ENCODE measurements around the gene RNF141.

The RNF141 gene

GRCh38 chr11:10497371-10498021 is 43.5 kb downstream of the RNF141 start:
- DNase-seq = no peak

DNA sequence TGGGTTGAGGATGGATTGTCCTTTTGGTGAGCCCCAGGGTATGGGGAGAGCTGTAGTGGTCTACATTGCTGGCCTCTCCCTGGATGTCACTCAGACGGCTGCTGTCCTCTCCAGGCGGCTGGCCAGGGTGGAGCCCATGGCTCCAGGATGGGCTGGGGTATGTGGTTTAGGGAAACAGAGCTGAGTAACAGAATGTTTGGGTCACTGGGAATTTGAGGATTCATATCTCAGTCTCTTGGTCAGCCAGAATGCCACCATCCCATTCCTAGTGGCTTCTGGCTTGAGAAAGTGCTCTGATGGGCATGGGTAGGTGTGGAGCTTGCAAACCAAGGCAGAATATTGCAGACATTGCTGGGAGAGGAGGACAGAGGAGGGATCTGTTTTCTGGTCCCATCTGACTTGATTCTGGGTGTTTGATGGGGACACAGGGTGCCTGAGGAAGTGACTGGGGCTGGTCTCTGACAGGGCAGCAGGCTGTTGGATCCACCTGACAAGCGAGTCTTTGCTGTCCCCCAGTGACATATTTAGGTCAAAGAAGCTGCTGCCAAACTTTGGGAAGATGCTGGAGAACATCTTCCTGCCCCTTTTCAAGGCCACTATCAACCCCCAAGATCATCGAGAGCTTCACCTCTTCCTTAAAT is 44.6 kb downstream of the RNF141 start:
- DNase-seq = no peak

DNA sequence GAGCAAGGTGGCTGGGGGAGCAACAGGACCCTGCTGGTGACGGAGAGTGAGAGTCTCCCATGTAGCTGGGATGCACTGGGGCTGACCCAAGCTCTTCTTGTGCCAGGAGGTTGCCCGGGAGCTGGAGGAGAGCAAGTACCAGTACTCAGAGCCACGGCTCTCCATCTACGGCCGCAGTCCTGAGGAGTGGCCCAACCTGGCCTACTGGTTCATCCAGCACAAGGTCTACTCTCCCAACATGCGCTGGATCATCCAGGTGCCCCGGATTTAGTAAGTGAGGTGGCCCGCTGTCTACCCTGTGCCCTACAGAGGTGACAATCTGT is 45.6 kb downstream of the RNF141 start:
- DNase-seq = no peak

- DNase-seq = no peak
Measured at GRCh38 chr11:10494636-10495463, 46.1 kb downstream of the RNF141 start.

GRCh38 chr11:10493041-10493663 is 47.8 kb downstream of the RNF141 start:
- no peak for DNase-seq

DNA sequence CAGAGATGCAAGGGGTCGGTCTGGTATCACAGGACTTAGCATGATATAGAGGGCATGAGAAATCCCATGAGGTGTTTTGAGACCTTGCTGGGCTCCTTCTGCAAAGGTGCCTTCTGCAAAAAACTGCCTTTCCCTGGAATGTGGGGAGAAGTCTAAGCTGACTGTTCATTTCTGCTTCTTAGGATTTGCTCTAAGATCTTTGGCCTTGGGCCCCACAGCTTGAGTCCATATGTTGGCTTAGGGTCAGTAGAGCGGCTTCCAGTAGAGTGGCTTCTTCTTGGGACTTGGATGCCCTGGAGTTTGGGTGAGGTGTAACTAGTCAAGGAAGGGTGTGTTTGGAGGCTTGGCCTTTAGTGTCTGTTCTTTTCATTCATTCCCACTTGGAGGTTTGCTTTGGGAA is 48.9 kb downstream of the RNF141 start:
- DNase-seq = no peak

DNA sequence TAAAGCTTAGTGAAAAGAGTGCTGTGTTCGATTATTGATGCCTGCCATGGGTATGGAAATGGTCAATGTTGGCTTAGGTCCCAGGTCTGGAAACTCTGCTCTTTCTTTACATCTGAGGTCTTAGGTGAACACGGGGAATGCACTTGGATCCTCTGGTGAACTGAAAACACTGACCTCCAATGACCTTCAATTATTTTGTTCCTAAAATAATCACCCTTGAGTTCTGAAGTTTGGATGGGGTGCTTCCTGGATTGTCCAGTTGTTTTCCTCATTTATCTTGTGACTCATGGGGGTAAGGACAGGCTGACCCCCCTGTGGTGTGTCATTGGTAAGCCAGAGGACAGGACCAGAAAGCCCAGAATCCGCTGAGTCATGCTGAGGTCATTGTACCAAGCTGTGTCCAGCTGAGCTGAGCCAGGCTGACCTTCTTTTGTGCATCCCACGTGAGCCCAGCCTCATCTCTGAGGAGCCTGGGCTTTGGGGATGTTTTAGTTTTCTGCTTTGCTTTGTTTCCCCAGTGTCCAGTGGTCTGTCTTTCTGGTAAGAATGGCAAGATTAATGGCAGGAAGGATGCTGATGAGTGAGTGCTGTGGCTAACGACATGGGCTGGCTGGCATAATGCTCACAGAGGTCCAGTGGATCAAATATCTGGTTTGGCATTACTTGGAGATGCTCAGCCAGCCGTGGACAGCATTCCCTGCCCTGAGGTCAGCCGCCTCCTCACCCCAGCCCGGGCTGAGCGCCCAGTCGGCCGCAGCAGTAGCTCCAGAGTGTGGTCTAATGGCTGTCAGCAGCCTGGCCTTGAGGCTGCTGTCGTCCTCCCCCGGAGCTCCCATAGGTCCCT is 50.4 kb downstream of the RNF141 start:
- DNase-seq = peak; percentile 74

DNA sequence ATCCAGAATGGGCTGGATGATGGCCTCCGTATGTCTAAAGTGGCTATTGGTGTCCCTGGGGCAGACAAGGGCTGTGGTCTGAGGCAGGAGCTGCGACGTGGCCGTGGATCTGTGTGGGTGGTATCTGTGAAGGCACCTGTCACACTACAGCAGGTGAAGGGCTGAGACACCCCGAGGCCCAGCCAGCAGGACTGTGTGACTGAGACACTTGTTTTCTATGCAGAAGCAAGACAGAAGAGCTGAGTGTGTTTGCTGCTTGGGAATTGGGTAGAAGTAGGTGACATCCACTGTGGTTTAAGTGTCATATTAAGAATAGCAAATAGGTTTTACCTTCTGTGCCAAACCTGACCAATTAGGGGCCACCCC is 51.0 kb downstream of the RNF141 start:
- DNase-seq = no peak

DNA sequence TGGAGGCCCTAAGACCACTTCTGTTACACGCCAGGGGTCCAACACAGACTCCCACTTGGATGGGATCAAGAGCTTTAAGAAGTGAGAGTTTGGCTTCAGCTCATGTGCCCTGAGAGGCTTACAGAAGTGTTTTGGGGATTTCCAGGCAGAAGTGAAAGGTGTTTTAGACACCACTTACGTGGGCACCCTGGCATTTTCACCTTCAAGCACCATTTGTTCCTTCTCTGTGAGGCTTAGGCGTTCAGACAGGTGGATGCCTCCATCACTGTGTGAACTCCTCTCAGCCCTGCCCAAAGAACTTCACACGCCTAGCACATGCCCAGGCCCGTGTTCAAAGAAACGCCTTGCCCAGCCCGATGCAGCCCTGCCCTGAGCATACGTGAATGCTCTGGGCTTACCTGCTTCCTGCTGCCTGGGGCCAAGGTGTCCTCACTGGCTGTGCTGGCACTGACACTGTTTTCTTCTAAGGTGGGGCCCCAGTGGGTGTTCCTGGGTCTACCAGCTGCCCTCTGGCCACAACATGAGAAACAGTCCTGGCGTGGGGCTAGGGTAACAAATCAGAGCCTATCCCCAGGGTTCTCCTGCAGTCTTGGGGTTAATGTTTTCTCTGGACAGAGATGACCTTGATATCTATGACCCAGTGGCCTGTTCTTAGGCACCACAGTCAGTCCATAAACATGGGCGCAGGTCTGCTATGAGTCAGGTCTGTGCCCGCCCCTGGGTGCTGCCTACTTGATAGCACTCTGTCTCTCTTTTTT is 51.9 kb downstream of the RNF141 start:
- DNase-seq = no peak

DNA sequence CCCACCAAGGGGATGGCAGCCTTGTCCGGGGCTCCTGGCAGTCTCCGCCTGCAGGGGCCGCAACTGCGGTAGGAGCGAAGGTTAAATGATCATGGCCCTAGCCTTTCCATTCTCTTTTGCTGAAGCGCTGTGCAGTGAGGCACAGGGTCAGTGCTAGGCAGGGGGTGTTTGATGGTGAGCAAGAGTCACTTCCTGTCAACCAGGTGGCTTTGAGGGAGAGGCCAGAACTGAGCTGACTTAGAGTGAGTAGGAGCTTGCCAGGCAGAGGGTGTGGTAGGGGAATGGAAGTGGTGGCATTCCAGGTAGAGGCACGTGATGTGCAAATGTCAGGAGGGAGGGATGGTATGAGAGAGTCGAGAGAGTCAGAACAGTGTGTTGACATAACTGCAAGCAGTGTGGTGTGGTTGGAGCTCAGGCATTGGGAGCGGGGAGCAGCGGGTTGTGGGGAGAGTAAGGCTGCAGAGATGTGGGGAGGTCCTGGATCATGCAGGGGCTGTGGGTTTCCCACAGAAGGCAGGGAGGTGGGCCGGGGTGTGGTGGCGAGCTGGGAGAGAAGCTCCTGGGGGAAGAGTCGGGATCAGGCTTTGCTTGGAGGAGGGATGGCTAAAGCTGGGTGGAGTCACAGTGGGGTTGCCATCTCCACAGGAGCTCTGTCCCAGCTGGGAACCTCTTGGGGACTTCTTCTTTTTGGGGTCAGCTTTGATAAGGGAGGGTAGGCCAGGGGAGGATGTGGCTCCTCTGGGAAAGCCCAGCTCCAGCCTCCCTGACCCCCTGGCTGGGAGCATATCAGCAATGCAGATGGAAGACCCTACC is 52.7 kb downstream of the RNF141 start:
- DNase-seq = no peak

GRCh38 chr11:10487002-10487647 is 53.9 kb downstream of the RNF141 start:
- DNase-seq = no peak

DNA sequence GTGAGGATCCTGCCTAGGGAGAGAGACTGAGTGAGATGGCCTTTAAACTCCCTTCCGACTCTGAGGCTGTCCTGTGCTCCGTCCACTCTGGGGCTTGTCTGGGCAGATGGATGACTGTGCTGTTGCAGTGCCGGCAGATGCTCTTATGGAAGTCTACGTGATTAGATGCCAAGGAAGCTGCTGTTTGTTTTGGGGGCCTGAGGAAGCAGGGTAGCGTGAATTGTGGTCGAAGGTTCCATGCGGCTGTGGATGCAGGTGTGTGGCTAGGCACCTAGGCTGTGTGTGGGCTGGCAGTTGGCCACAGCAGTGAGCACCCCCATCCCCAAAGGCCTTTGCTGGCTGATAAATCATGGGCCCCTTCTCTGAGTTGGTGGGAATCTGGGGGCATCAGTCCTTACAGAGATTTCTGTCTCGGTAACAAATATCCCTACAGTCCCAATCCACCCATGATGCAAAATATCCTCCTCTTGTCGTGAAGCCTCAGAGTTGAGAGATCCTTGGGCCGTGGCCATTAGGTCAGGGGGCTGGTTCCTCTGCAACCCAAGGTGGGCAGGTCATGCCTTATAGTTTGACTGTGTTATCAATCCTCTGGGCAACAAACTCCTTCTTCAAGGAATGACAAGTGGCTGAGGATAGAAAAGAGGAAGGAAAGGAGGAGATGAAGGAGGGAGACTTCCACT is 54.7 kb downstream of the RNF141 start:
- DNase-seq = no peak

GRCh38 chr11:10485646-10486045 is 55.3 kb downstream of the RNF141 start:
- DNase-seq = no peak

DNA sequence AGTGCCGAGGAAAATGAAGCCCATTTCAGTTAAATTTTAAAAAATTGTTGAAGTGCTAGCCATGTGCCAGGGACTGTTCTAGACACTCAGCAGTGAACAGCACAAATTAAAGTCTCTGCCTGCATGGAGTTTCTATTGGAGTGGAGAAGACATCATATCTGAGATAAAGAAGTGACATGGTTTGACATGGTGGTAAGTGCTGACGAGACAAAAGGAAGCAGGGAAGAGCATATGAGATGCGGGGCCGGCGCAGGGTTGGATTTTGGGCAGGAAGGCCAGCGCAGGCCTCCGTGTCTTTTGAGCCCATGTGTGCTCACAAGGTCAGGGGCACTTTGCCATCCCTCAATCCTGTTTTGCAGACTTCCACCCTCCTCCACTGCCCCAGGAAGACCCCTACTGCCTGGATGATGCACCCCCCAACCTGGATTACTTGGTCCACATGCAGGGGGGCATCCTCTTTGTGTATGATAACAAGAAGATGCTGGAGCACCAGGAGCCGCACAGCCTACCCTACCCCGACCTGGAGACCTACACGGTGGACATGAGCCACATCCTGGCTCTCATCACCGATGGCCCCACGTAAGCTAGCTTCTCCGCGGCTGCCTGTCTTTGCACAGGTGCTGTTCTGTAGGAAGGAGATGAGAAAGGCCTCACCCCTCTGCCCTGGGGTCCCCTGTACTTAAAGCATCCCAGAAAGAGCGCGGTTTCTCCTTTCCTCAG is 56.4 kb downstream of the RNF141 start:
- no peak for DNase-seq

GRCh38 chr11:10483584-10483983 is 57.4 kb downstream of the RNF141 start:
- DNase-seq = no peak

- no peak for DNase-seq
Measured at GRCh38 chr11:10483174-10483573, 57.8 kb downstream of the RNF141 start.

GRCh38 chr11:10481560-10482349 is 59.2 kb downstream of the RNF141 start:
- no peak for DNase-seq

- DNase-seq = no peak
Measured at GRCh38 chr11:10480760-10481159, 60.2 kb downstream of the RNF141 start.
